B cell (primary cell): ENCODE results near the gene KBTBD12. TPM values are rescaled to one million over a fixed set of nuclear protein-coding genes. Genes with fewer than 3 reads are reported as not detected.

Source experiments
- ATAC-seq: fragments of 200-7000 bp; cut with Tn5 transposase; one replicate; pipeline ENCODE4 v1.10.0; 2021; ENCODE audit warnings: low read depth, mild to moderate bottlenecking, moderate number of reproducible peaks, moderate library complexity
- CTCF ChIA-PET: fragments of 350-600 bp; sonication (Branson Sonifier 250); formaldehyde crosslinking; loops from one replicate; lab custom pipeline; 2021; ENCODE audit warnings: antibody characterized with exemption, inconsistent platforms; lab: Charles Lee
- POLR2A ChIA-PET: fragments of 350-600 bp; sonication (Branson Sonifier 250); formaldehyde crosslinking; loops from one replicate; lab custom pipeline; 2021; ENCODE audit warnings: antibody characterized with exemption; lab: Charles Lee
- DNase-seq: peaks from one replicate; pipeline ENCODE4 v3.0.0; 2013
- H2AFZ ChIP-seq: 2 replicates; pipeline ENCODE4 v1.6.1; 2012; ENCODE audit warnings: mild to moderate bottlenecking, low read depth, low read length; ENCODE audit not compliant: insufficient read depth, poor library complexity, severe bottlenecking
- H3K27ac ChIP-seq, 2 donors: 1 replicate in 1 of 2; 2 replicates in 1 of 2; pipeline ENCODE4 v1.5.1; 2012 to 2013; ENCODE audit warnings: low read length in 2 of 2, mild to moderate bottlenecking in 2 of 2, moderate library complexity in 1 of 2
- H3K27me3 ChIP-seq, 4 experiments: fragments of 200-600 bp in 1 of 4; sonication (generic) in 1 of 4; replicated peaks in 1 of 4; 1 replicate in 2 of 4; 2 replicates in 2 of 4; pipeline versions ENCODE4 v1.6.1 to v1.7.0; 2013 to 2016; ENCODE audit warnings: low read length in 3 of 4, mild to moderate bottlenecking in 2 of 4, mixed read lengths in 1 of 4, moderate library complexity in 1 of 4; ENCODE audit not compliant: insufficient read depth in 4 of 4, control insufficient read depth in 3 of 4; ENCODE audit errors: control extremely low read depth in 1 of 4
- H3K36me3 ChIP-seq, 2 experiments: replicated peaks in 1 of 2; 1 replicate in 1 of 2; 2 replicates in 1 of 2; pipeline versions ENCODE4 v1.6.1 to v1.7.1; 2013; ENCODE audit warnings: low read length in 1 of 2; ENCODE audit not compliant: insufficient read depth in 2 of 2, control insufficient read depth in 1 of 2; ENCODE audit errors: control extremely low read depth in 1 of 2, extremely low read depth in 1 of 2
- H3K4me1 ChIP-seq, 2 donors: fragments of 200-600 bp in 1 of 2; sonication (generic) in 1 of 2; 1 replicate in 1 of 2; 2 replicates in 1 of 2; pipeline versions ENCODE4 v1.5.1 to v1.6.1; 2013 to 2017; ENCODE audit warnings: low read length in 2 of 2; ENCODE audit not compliant: control insufficient read depth in 2 of 2, insufficient read depth in 2 of 2
- H3K4me2 ChIP-seq: replicated peaks from 2 replicates; pipeline ENCODE3; 2012; ENCODE audit warnings: mild to moderate bottlenecking, low read depth, low read length; ENCODE audit not compliant: poor library complexity, severe bottlenecking
- H3K4me3 ChIP-seq, 5 experiments: fragments of 200-600 bp in 1 of 5; sonication (generic) in 1 of 5; 1 replicate in 3 of 5; 2 replicates in 2 of 5; pipeline versions ENCODE4 v1.5.1 to v1.7.0; 2011 to 2016; ENCODE audit warnings: low read length in 4 of 5, mild to moderate bottlenecking in 4 of 5, low read depth in 2 of 5, control low read depth in 1 of 5, moderate library complexity in 1 of 5; ENCODE audit not compliant: insufficient read depth in 1 of 5; ENCODE audit errors: control extremely low read depth in 1 of 5, extremely low read depth in 1 of 5
- H3K79me2 ChIP-seq: fragments of 200-600 bp; sonication (generic); one replicate; pipeline ENCODE4 v1.6.0; 2016; ENCODE audit warnings: low read length; ENCODE audit not compliant: control insufficient read depth, insufficient read depth
- H3K9ac ChIP-seq: fragments of 200-600 bp; sonication (generic); 2 replicates; pipeline ENCODE4 v1.6.1; 2017; ENCODE audit warnings: mild to moderate bottlenecking, low read length, moderate library complexity
- H3K9me3 ChIP-seq, 3 donors: one replicate each; pipeline versions ENCODE4 v1.6.1 to v1.7.1; 2013; ENCODE audit warnings: low read length in 2 of 3; ENCODE audit not compliant: control insufficient read depth in 2 of 3, insufficient read depth in 1 of 3; ENCODE audit errors: control extremely low read depth in 1 of 3
- H4K20me1 ChIP-seq: 2 replicates; pipeline ENCODE4 v1.6.0; 2012; ENCODE audit warnings: mild to moderate bottlenecking, low read length; ENCODE audit not compliant: insufficient read depth, control insufficient read depth, poor library complexity, severe bottlenecking
- H3K27ac Mint-ChIP-seq: one replicate; pipeline ENCODE4 v1.8.0; 2021; ENCODE audit warnings: mixed read lengths
- H3K27me3 Mint-ChIP-seq: one replicate; pipeline ENCODE4 v1.8.0; 2021; ENCODE audit warnings: mixed read lengths
- H3K4me1 Mint-ChIP-seq: one replicate; pipeline ENCODE4 v1.8.0; 2021; ENCODE audit warnings: mixed read lengths
- H3K4me3 Mint-ChIP-seq: one replicate; pipeline ENCODE4 v1.8.0; 2021; ENCODE audit warnings: mixed read lengths
- H3K9me3 Mint-ChIP-seq: one replicate; pipeline ENCODE4 v1.8.0; 2022; ENCODE audit warnings: mixed read lengths; ENCODE audit not compliant: insufficient read depth
- CTCF ChIP-seq: fragments of 200-600 bp; IDR thresholded peaks from one replicate; pipeline ENCODE4 v1.8.0; 2022; ENCODE audit warnings: antibody characterized with exemption, mild to moderate bottlenecking
- EZH2 ChIP-seq: IDR thresholded peaks from 2 replicates; pipeline ENCODE4 v1.6.1; 2012; ENCODE audit warnings: borderline replicate concordance, low read depth, mild to moderate bottlenecking, moderate library complexity, low read length; ENCODE audit not compliant: insufficient read depth, poor library complexity, severe bottlenecking
- WGBS: methylation state at CpG from one replicate; pipeline ENCODE4 v1.1.5; 2013; ENCODE audit warnings: missing lambda C conversion rate; ENCODE audit not compliant: insufficient coverage; 5-methylcytosine and 5-hydroxymethylcytosine counted together
- intact Hi-C: fragments of 100-400 bp; cut with micrococcal nuclease; formaldehyde crosslinking; loops from one replicate; pipeline ENCODE4 v1.10.0; 2022
- polyA plus RNA-seq: library from polyadenylated mRNA; depleted of rRNA; stranded (reverse); fragments of >200 nt; gene quantifications from 2 replicates; pipeline ENCODE4 v1.2.3, GENCODE V29; 2012
- total RNA-seq, 2 donors: library from RNA; stranded (reverse); fragments of 120-200 nt in 1 of 2; gene quantifications; 1 replicate in 1 of 2; 2 replicates in 1 of 2; pipeline versions ENCODE4 v1.2.3 to v1.2.4, GENCODE V29; 2013 to 2022

The KBTBD12 gene
- total and polyA plus RNA-seq, 2 donors (not counting 1 experiment from before 2014, with no cell fraction given), result 0.22 TPM; not detected in 1

GRCh38 chr3:127949446-127950055, 34.5 kb downstream of the KBTBD12 start:
- H3K27me3 Mint-ChIP-seq, result peaks cover 12% of the 10 kb centered on the region
- no peaks in the 10 kb centered on the region for H3K36me3 ChIP-seq
- CTCF ChIA-PET, result no interaction called here

GRCh38 chr3:127951276-127951675, 36.2 kb downstream of the KBTBD12 start:
- no peak overlapping the region for H3K27ac ChIP-seq
- CTCF ChIA-PET, result no interaction called here
- H3K4me2 ChIP-seq, result no peak overlapping the region
- peaks cover 12% of the 10 kb centered on the region for H3K27me3 Mint-ChIP-seq
- no peaks in the 10 kb centered on the region for H4K20me1 ChIP-seq
- no peak overlapping the region for H3K9ac ChIP-seq
- ATAC-seq (no peak), DNase-seq (no peak)
- 100% methylated on average over 1 of the region's 1 CpG for WGBS
- H3K36me3 ChIP-seq, result no peaks in the 10 kb centered on the region
- intact Hi-C loops, result no loop called here
- TF ChIP-seq EZH2 (no peak), CTCF (no peak)
- H3K79me2 ChIP-seq, result no peaks in the 10 kb centered on the region
- no peaks in the 10 kb centered on the region for H3K4me1 ChIP-seq
- H3K4me1 Mint-ChIP-seq, result no peaks in the 10 kb centered on the region
- no peak overlapping the region for H3K4me3 Mint-ChIP-seq
- POLR2A ChIA-PET, result no interaction called here
- H3K4me3 ChIP-seq, result no peak overlapping the region
- no peaks in the 10 kb centered on the region for H3K9me3 Mint-ChIP-seq
- no peak overlapping the region for H2AFZ ChIP-seq
- H3K9me3 ChIP-seq, result no peaks in the 10 kb centered on the region
- peaks cover 0 to 4% (median 2%) of the 10 kb centered on the region in 4 experiments for H3K27me3 ChIP-seq
- no peak overlapping the region for H3K27ac Mint-ChIP-seq

More at GRCh38 chr3:127949446-127950055, 34.5 kb downstream of the KBTBD12 start:
- DNase-seq, result no peak
- Histone ChIP-seq H4K20me1 (no peaks in the 10 kb centered on the region), H2AFZ (no peak overlapping the region), H3K4me3 (no peak overlapping the region), H3K9me3 (no peaks in the 10 kb centered on the region), H3K9ac (no peak overlapping the region), H3K79me2 (no peaks in the 10 kb centered on the region), H3K4me2 (no peak overlapping the region), H3K27me3 (peaks cover 0 to 4% (median 2%) of the 10 kb centered on the region in 4 experiments), H3K4me1 (no peaks in the 10 kb centered on the region), H3K27ac (no peak overlapping the region)
- TF ChIP-seq CTCF, result no peak
- TF ChIP-seq EZH2, result no peak
- Mint-ChIP-seq H3K4me3 (no peak overlapping the region), H3K4me1 (no peaks in the 10 kb centered on the region), H3K9me3 (no peaks in the 10 kb centered on the region), H3K27ac (no peak overlapping the region)
- POLR2A ChIA-PET, result no interaction called here
- no peak for ATAC-seq
- intact Hi-C loops, result no loop called here
- WGBS, result 100% methylated on average over 1 of the region's 2 CpGs
